OCI-LY1 (cell line): ENCODE results near the gene SH3RF3.

Experiments
- CTCF ChIP-seq: fragments of 200-600 bp; sonication (generic), shearing (Covaris generic); IDR thresholded peaks from 2 replicates; pipeline ENCODE4 v1.5.1; 2017; ENCODE audit warnings: mild to moderate bottlenecking, antibody characterized with exemption, low read length, moderate library complexity, mixed read lengths
- EZH2 ChIP-seq: fragments of 200-600 bp; sonication (generic), shearing (Covaris generic); IDR thresholded peaks from 2 replicates; pipeline ENCODE4 v1.8.0; 2017; ENCODE audit warnings: borderline replicate concordance, mixed run types, mild to moderate bottlenecking, antibody characterized with exemption, low read length, moderate library complexity, mixed read lengths

- TF ChIP-seq CTCF (no peak), EZH2 (no peak)
These were observed 65.0 kb downstream of the SH3RF3 start for GRCh38 chr2:109193807-109194619.
